HG03521 (cell line): Measurements from ENCODE around the gene KRT36.

ENCODE experiments used
- ATAC-seq: cut with Tn5 transposase; IDR thresholded peaks from one replicate; pipeline ENCODE4 v1.9.1; 2021; ENCODE audit warnings: mild to moderate bottlenecking, moderate library complexity; ENCODE audit not compliant: unreplicated experiment

Gene KRT36

DNA sequence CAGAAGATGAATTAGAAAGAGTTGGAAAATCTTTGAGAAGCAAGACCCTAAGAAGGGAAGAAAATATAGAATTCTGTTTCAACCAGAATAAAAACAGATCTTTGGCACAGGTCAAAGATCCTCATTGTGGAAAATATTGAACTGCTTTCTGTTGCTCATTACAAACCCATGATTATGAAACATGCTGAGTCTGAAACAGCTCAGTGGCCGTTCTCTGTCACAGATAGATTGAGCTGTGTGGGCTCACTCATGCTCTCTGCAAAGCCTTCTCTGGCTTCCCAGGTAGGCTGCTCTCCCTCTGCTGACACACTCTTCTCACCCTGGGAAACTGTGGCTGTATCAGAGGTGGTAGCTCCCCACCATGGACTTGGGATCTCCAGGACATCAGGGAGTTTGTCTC, 45.5 kb downstream of the KRT36 start:
- no peak for ATAC-seq

DNA sequence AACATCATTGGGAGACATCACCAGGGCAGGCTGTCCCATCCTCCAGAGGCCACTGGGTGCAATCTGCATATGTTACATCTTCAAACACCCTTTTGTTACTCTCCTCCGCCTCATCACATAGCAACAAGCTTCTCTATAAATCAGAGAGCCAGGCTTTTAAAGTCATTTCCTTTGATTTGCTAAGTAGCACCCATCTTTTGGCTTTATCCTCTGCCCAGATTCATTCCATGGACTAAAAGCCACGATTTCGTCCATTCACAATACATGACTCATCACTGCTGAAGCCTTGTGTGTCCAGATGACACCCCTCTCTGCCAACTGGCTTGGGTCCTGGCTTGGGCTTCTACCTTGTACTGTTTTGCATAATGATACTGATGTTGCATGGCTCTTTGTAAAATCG, 47.0 kb downstream of the KRT36 start:
- no peak for ATAC-seq

DNA sequence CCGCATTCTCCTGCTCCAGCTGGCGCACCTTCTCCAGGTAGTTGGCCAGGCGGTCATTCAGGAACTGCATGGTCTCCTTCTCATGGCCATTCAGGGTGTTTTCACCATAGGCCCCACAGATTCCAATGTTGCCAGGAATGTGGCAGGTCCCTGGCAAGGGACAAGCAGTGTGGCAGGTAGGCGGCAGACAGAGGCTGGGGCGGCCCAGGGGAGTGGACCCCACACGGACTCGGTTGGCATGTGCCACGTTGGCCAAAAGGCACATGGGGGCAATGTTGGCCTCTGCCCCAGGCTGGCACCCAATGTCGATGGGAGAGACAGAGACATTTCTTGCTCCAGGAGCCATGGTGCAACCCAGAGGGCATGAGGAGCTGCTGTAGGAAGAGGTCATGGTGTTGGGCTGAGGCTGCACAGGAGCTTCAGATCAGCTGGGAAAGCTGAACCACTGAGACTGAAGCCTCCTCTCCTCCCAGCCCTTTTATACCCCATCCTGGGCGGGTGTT, 49.1 kb downstream of the KRT36 start, which contains the start of gene KRT38:
KRT38 (minus strand) TSS at position 453 of the 503 bp plus-strand sequence; CDS start at position 391, 62 bp downstream.
- no peak for ATAC-seq

DNA sequence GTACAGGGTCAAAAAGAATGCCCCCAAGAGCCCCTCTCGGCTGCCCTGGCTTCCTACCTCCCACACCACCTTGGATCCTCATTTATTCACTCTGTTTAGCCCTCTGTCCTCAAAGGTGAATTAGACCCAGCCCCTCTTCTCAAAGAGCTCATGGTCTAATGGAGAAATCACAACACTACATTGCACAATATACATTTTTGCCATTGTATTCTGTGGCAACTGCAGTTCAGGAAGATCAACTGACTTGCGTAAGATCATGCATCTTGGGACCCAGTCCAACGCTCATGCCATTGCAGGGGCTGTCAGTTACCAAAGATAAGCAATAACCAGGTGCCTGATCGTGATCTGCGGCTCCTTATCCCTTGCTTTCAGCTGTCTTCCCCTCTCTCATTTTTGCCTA, 50.3 kb downstream of the KRT36 start:
- no peak for ATAC-seq

DNA sequence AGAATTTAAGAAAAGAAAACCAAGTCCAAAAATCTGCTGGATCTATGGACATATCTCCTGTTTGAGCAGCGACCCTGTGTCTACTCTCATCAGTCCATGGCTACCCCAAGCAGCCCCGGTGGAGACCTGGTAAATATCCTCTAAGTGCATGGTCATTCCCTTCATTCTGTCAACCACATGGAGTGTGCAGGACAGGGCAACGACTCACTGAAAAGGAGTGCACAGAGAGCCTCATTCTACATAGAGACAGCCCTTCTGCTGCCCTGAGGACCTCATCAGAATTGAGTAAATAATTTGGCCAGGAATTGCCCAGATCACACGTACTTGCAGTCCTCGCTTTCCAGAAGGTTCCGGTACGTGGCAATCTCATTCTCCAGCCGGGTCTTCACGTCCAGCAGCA, 51.9 kb downstream of the KRT36 start:
- ATAC-seq, result no peak

DNA sequence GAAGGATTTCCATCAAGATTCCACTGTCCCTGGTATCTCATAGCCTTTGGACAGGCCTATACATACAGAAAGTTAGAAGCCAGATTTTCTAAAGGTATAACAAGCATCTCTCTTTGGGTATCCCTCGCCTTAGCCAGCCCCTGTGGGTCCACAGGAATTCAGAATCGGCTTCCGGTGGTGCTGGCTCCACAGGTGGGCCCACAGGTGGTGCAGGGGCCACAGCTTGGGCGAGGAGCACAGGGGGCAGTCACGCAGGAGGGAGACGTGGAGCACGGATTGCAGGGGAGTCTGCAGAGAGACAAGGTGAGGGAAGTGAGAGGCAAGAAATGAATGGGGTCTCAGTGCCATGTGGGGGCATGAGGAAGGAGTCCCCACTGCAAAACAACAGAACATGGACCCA, 52.5 kb downstream of the KRT36 start:
- no peak for ATAC-seq
